GM23248 (cell line): Measurements from ENCODE around the gene NUP98. TPM values are rescaled to one million over a fixed set of nuclear protein-coding genes. Genes with fewer than 3 reads are reported as not detected.

Experiments
- DNase-seq: peaks from one replicate; pipeline ENCODE4 v3.0.0-alpha.2; 2015
- H2AFZ ChIP-seq: fragments of 200-600 bp; sonication (generic); 2 replicates; pipeline ENCODE4 v1.6.1; 2016; ENCODE audit warnings: antibody characterized with exemption
- H3F3A ChIP-seq: fragments of 200-600 bp; sonication (generic); 2 replicates; pipeline ENCODE4 v1.6.1; 2016; ENCODE audit warnings: mild to moderate bottlenecking, antibody characterized with exemption, mixed run types; ENCODE audit not compliant: insufficient read depth
- H3K27ac ChIP-seq: fragments of 200-600 bp; sonication (generic); 2 replicates; pipeline ENCODE4 v1.5.1; 2016; ENCODE audit warnings: mild to moderate bottlenecking
- H3K27me3 ChIP-seq: fragments of 200-600 bp; sonication (generic); replicated peaks from 2 replicates; pipeline ENCODE4 v1.6.1; 2016; ENCODE audit warnings: mild to moderate bottlenecking; ENCODE audit not compliant: insufficient read depth
- H3K36me3 ChIP-seq: fragments of 200-600 bp; sonication (generic); 2 replicates; pipeline ENCODE4 v1.6.1; 2016; ENCODE audit warnings: low read depth, mild to moderate bottlenecking
- H3K4me1 ChIP-seq: fragments of 200-600 bp; sonication (generic); 2 replicates; pipeline ENCODE4 v1.6.1; 2016; ENCODE audit warnings: mild to moderate bottlenecking; ENCODE audit not compliant: insufficient read depth
- H3K4me2 ChIP-seq: fragments of 200-600 bp; sonication (generic); one replicate; pipeline ENCODE4 v1.6.1; 2016; ENCODE audit warnings: mild to moderate bottlenecking; ENCODE audit not compliant: unreplicated experiment
- H3K4me3 ChIP-seq: fragments of 200-600 bp; sonication (generic); 2 replicates; pipeline ENCODE4 v1.5.1; 2016; ENCODE audit warnings: mild to moderate bottlenecking
- H3K79me2 ChIP-seq: fragments of 200-600 bp; sonication (generic); 2 replicates; pipeline ENCODE4 v1.6.1; 2016; ENCODE audit warnings: mild to moderate bottlenecking; ENCODE audit not compliant: insufficient read depth
- H3K9ac ChIP-seq: fragments of 200-600 bp; sonication (generic); 2 replicates; pipeline ENCODE4 v1.6.1; 2016; ENCODE audit warnings: mild to moderate bottlenecking
- H3K9me2 ChIP-seq: fragments of 200-600 bp; sonication (generic); 2 replicates; pipeline ENCODE4 v1.6.1; 2016; ENCODE audit warnings: mixed run types, mild to moderate bottlenecking, moderate library complexity; ENCODE audit not compliant: insufficient read depth
- H3K9me3 ChIP-seq: fragments of 200-600 bp; sonication (generic); one replicate; pipeline ENCODE4 v1.6.1; 2017; ENCODE audit warnings: low read depth
- H4K20me1 ChIP-seq: fragments of 200-600 bp; sonication (generic); 2 replicates; pipeline ENCODE4 v1.6.0; 2016; ENCODE audit not compliant: insufficient read depth
- EZH2 ChIP-seq: fragments of 200-600 bp; sonication (generic); IDR thresholded peaks from 2 replicates; pipeline ENCODE4 v1.6.1; 2018; ENCODE audit warnings: antibody characterized with exemption, mild to moderate bottlenecking; ENCODE audit not compliant: insufficient read depth, poor library complexity, severe bottlenecking
- EZH2phosphoT487 ChIP-seq: fragments of 200-600 bp; sonication (generic); IDR thresholded peaks from 2 replicates; pipeline ENCODE4 v1.6.1; 2018; ENCODE audit warnings: antibody characterized with exemption, moderate library complexity, mild to moderate bottlenecking, low read depth; ENCODE audit not compliant: insufficient read depth
- WGBS, 2 experiments: methylation state at CpG; one replicate each; pipeline ENCODE4 v1.1.6; 2015 to 2017; ENCODE audit warnings: low lambda C conversion rate in 2 of 2, low coverage in 1 of 2; ENCODE audit errors: missing lambda C conversion rate in 2 of 2; 5-methylcytosine and 5-hydroxymethylcytosine counted together
- in situ Hi-C: fragments of 300-500 bp; cut with MboI; formaldehyde crosslinking; loops from 2 replicates; pipeline ENCODE4 v1.15.0; 2020
- polyA plus RNA-seq: library from polyadenylated mRNA; unstranded; fragments of >200 nt; fragmentation: Nextera tagmentation; extraction: Ambion mirVana; gene quantifications from 2 replicates; pipeline ENCODE4 v1.2.1, GENCODE V29; 2016
- total RNA-seq: library from RNA; depleted of rRNA; stranded (reverse); fragments of >200 nt; shearing (Covaris generic); gene quantifications from 2 replicates; pipeline ENCODE4 v1.2.3, GENCODE V29; 2014

The NUP98 gene
- total and polyA plus RNA-seq, 2 experiments from 2014 or later: 30.5 to 79.3 TPM

GRCh38 chr11:3732671-3733436 is 64.5 kb downstream of the NUP98 start:
- Histone ChIP-seq H3K79me2 (peaks cover 70% of the 10 kb centered on the region), H3K36me3 (peaks cover 62% of the 10 kb centered on the region), H3K9me3 (no peaks in the 10 kb centered on the region), H2AFZ (no peak overlapping the region), H3K4me2 (no peak overlapping the region), H3F3A (peaks cover 25% of the 10 kb centered on the region), H3K4me3 (no peak overlapping the region), H3K9me2 (no peaks in the 10 kb centered on the region), H3K27ac (no peak overlapping the region), H4K20me1 (no peaks in the 10 kb centered on the region), H3K9ac (no peak overlapping the region), H3K27me3 (no peaks in the 10 kb centered on the region), H3K4me1 (peaks cover 14% of the 10 kb centered on the region)
- TF ChIP-seq EZH2phosphoT487 (no peak), EZH2 (no peak)
- in situ Hi-C loops: no loop called here
- 71 to 77% methylated on average over 8 of the region's 8 CpGs for WGBS, 2 experiments
- peak; percentile 20 for DNase-seq

DNA sequence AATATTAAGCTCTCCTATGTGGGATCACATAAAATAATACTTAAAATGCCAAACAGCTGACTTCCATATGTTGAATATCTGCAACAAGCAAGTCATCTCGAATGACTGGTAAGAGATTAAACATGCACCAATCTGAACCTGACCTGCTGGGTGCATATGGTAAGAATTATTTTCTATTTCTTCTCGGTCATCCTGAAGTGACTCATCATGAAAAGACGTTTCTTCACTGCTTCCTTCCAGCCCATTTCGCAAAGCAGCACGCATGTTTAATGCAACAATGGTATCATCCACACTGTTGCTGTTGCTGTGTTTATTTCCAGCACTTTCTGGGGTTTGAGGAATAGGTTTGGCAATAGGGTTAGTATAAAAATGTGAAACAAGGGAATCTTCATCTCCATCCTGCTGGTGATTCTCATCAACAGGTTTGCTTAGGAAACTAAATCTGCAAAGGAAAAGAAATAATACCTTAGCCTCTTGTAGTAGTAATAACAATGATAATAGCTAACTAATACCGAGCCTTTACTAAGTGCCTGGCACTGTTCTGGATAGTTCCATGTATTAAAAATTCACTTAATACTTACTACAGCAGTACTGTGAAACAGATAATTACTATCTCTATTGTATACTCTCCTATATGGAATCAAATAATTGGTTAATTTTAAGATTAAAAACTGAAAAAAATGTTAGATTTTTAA is 74.2 kb downstream of the NUP98 start:
- 2 to 3% methylated on average over 6 of the region's 6 CpGs for WGBS, 2 experiments
- no peaks in the 10 kb centered on the region for H3K9me2 ChIP-seq
- peaks cover 60% of the 10 kb centered on the region for H3K36me3 ChIP-seq
- peaks cover 51% of the 10 kb centered on the region for H3K79me2 ChIP-seq
- no peak overlapping the region for H2AFZ ChIP-seq
- H3K9ac ChIP-seq: peak overlapping the region; percentile 67
- peak; percentile 98 for DNase-seq
- TF ChIP-seq EZH2phosphoT487 (no peak), EZH2 (no peak)
- H4K20me1 ChIP-seq: no peaks in the 10 kb centered on the region
- H3K4me1 ChIP-seq: peaks cover 22% of the 10 kb centered on the region
- in situ Hi-C loops: no loop called here
- peak overlapping the region; percentile 26; the same call in 1 of the 2 replicates for H3K4me3 ChIP-seq
- H3K9me3 ChIP-seq: no peaks in the 10 kb centered on the region
- H3K27ac ChIP-seq: peak overlapping the region; percentile 93
- peaks cover 37% of the 10 kb centered on the region for H3F3A ChIP-seq
- no peaks in the 10 kb centered on the region for H3K27me3 ChIP-seq
- H3K4me2 ChIP-seq: peak overlapping the region; percentile 59

DNA sequence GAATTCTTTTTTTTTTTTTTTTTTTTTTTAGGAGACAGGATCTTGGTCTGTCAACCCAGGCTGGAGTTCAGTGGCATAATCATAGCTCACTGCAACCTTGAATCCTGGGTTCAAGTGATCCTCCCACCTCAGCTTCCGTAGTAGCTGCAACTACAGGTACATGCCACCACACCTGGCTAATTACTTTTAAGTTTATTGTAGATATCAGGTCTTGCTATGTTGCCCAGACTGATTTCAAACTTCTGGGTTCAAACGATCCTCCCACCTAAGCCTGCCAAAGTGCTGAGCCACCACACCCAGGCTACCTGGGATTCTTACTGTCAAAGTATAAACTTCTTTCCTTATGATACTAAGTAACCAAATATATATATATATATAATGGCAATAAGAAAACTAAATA is 75.3 kb downstream of the NUP98 start:
- TF ChIP-seq EZH2: no peak
- TF ChIP-seq EZH2phosphoT487: no peak
- no peaks in the 10 kb centered on the region for H4K20me1 ChIP-seq
- no peak for DNase-seq
- H3K9me3 ChIP-seq: no peaks in the 10 kb centered on the region
- H2AFZ ChIP-seq: no peak overlapping the region
- H3K4me3 ChIP-seq: no peak overlapping the region
- peaks cover 37% of the 10 kb centered on the region for H3F3A ChIP-seq
- H3K27ac ChIP-seq: peak overlapping the region; percentile 93
- WGBS, 2 experiments: 69 to 76% methylated on average over 2 of the region's 2 CpGs
- no peak overlapping the region for H3K4me2 ChIP-seq
- H3K27me3 ChIP-seq: no peaks in the 10 kb centered on the region
- H3K9me2 ChIP-seq: no peaks in the 10 kb centered on the region
- H3K36me3 ChIP-seq: peaks cover 62% of the 10 kb centered on the region
- H3K4me1 ChIP-seq: peaks cover 22% of the 10 kb centered on the region
- in situ Hi-C loops: no loop called here
- peak overlapping the region; percentile 46; the same call in 1 of the 2 replicates for H3K9ac ChIP-seq
- H3K79me2 ChIP-seq: peaks cover 44% of the 10 kb centered on the region

GRCh38 chr11:3720997-3721396 is 76.4 kb downstream of the NUP98 start:
- H3K9ac ChIP-seq: no peak overlapping the region
- H3K9me3 ChIP-seq: no peaks in the 10 kb centered on the region
- peaks cover 22% of the 10 kb centered on the region for H3K4me1 ChIP-seq
- peaks cover 62% of the 10 kb centered on the region for H3K36me3 ChIP-seq
- H3K4me3 ChIP-seq: no peak overlapping the region
- in situ Hi-C loops: no loop called here
- no peak overlapping the region for H3K4me2 ChIP-seq
- no peaks in the 10 kb centered on the region for H3K9me2 ChIP-seq
- peaks cover 38% of the 10 kb centered on the region for H3K79me2 ChIP-seq
- no peak overlapping the region for H2AFZ ChIP-seq
- TF ChIP-seq EZH2phosphoT487 (no peak), EZH2 (no peak)
- 72 to 76% methylated on average over 2 of the region's 2 CpGs for WGBS, 2 experiments
- peaks cover 37% of the 10 kb centered on the region for H3F3A ChIP-seq
- peak overlapping the region; percentile 93; the same call in 1 of the 2 replicates for H3K27ac ChIP-seq
- H4K20me1 ChIP-seq: no peaks in the 10 kb centered on the region
- no peaks in the 10 kb centered on the region for H3K27me3 ChIP-seq
- no peak for DNase-seq
